Activated CD8-positive, alpha-beta T cell treated with anti-CD3 and anti-CD28 coated beads, Interleukin-2, amount 10 ng/mL, durations not matched to agents 7 days and 5 days (primary cell): ENCODE results near the gene OSBPL9. TPM values are rescaled to one million over a fixed set of nuclear protein-coding genes. Genes with fewer than 3 reads are reported as not detected.
A peak's percentile ranks its signal among the peaks of the same experiment; 100 is the strongest.

Experiments
- ATAC-seq: fragments of 150-1000 bp; cut with Tn5 transposase; one replicate; pipeline ENCODE4 v1.10.0; 2021; ENCODE audit warnings: moderate library complexity
- CTCF ChIA-PET: fragments of 350-600 bp; sonication (Branson Sonifier 250); formaldehyde crosslinking; loops from one replicate; lab custom pipeline; 2021; ENCODE audit warnings: antibody characterized with exemption; lab: Charles Lee
- POLR2A ChIA-PET: fragments of 350-600 bp; sonication (Branson Sonifier 250); formaldehyde crosslinking; loops from one replicate; lab custom pipeline; 2021; ENCODE audit warnings: antibody characterized with exemption; lab: Charles Lee
- DNase-seq: peaks from one replicate; pipeline ENCODE4 v3.0.0-alpha.2; 2020
- H3K27ac Mint-ChIP-seq: one replicate; pipeline ENCODE4 v1.8.0; 2021; ENCODE audit warnings: mild to moderate bottlenecking, mixed read lengths
- H3K27me3 Mint-ChIP-seq: one replicate; pipeline ENCODE4 v1.8.0; 2021; ENCODE audit warnings: low read depth, mixed read lengths
- H3K36me3 Mint-ChIP-seq: one replicate; pipeline ENCODE4 v1.8.0; 2021; ENCODE audit warnings: low read depth, mixed read lengths
- H3K4me1 Mint-ChIP-seq: one replicate; pipeline ENCODE4 v1.8.0; 2021; ENCODE audit warnings: low read depth, mixed read lengths
- H3K4me3 Mint-ChIP-seq: one replicate; pipeline ENCODE4 v1.8.0; 2021; ENCODE audit warnings: mild to moderate bottlenecking, mixed read lengths
- H3K9me3 Mint-ChIP-seq: one replicate; pipeline ENCODE4 v1.8.0; 2022; ENCODE audit warnings: mixed read lengths; ENCODE audit not compliant: insufficient read depth
- total RNA-seq, 2 experiments: library from RNA; stranded (reverse); gene quantifications; one replicate each; pipeline ENCODE4 v1.2.3, GENCODE V29; 2021

OSBPL9 gene
- total RNA-seq, 2 experiments from 2014 or later, result 43.3 to 45.8 TPM

GRCh38 chr1:51610637-51611036 is 6.3 kb upstream of the OSBPL9 start:
- ChIA-PET POLR2A (no interaction called here), CTCF (interaction anchor here (0.8 kb wide), 1 partner anchor 21 kb away, joined by 3 read pairs; no protein-coding TSS in a partner anchor)
- no peak overlapping the region for H3K4me3 Mint-ChIP-seq

GRCh38 chr1:51612447-51612961 is 4.4 kb upstream of the OSBPL9 start:
- ChIA-PET POLR2A (no interaction called here), CTCF (no interaction called here)
- Mint-ChIP-seq H3K4me3 (no peak overlapping the region), H3K36me3 (peaks cover 3% of the 10 kb centered on the region), H3K4me1 (peaks cover 14% of the 10 kb centered on the region), H3K27ac (no peak overlapping the region), H3K9me3 (no peaks in the 10 kb centered on the region), H3K27me3 (peaks cover 21% of the 10 kb centered on the region)
- no peak for DNase-seq
- ATAC-seq, result no peak

More at GRCh38 chr1:51610637-51611036, 6.3 kb upstream of the OSBPL9 start:
- Mint-ChIP-seq H3K4me1 (peaks cover 4% of the 10 kb centered on the region), H3K27ac (no peak overlapping the region), H3K27me3 (peaks cover 23% of the 10 kb centered on the region), H3K9me3 (no peaks in the 10 kb centered on the region), H3K36me3 (no peaks in the 10 kb centered on the region)
- ATAC-seq (no peak), DNase-seq (no peak)

GRCh38 chr1:51615780-51616291 is 1.1 kb upstream of the OSBPL9 start:
- Mint-ChIP-seq H3K4me1 (peaks cover 26% of the 10 kb centered on the region), H3K27me3 (peaks cover 16% of the 10 kb centered on the region), H3K4me3 (no peak overlapping the region), H3K9me3 (no peaks in the 10 kb centered on the region), H3K36me3 (peaks cover 3% of the 10 kb centered on the region), H3K27ac (no peak overlapping the region)
- ChIA-PET CTCF (no interaction called here), POLR2A (no interaction called here)
- ATAC-seq, result no peak
- no peak for DNase-seq

GRCh38 chr1:51616490-51616889 is 402 bp upstream of the OSBPL9 start:
- ATAC-seq (no peak), DNase-seq (no peak)
- Mint-ChIP-seq H3K4me3 (peak overlapping the region; percentile 12), H3K4me1 (peaks cover 26% of the 10 kb centered on the region), H3K9me3 (no peaks in the 10 kb centered on the region), H3K27me3 (peaks cover 9% of the 10 kb centered on the region), H3K27ac (no peak overlapping the region), H3K36me3 (peaks cover 3% of the 10 kb centered on the region)
- CTCF ChIA-PET, result no interaction called here
- POLR2A ChIA-PET, result no interaction called here

- ChIA-PET CTCF (no interaction called here), POLR2A (no interaction called here)
- peaks cover 3% of the 10 kb centered on the region for H3K36me3 Mint-ChIP-seq
- DNase-seq, result no peak
- ATAC-seq, result no peak
- H3K27ac Mint-ChIP-seq, result no peak overlapping the region
- no peaks in the 10 kb centered on the region for H3K9me3 Mint-ChIP-seq
- H3K4me3 Mint-ChIP-seq, result no peak overlapping the region
- H3K4me1 Mint-ChIP-seq, result peaks cover 26% of the 10 kb centered on the region
- no peaks in the 10 kb centered on the region for H3K27me3 Mint-ChIP-seq
Measured at GRCh38 chr1:51618715-51619114, 1.8 kb downstream of the OSBPL9 start.

GRCh38 chr1:51620470-51620869 is 3.6 kb downstream of the OSBPL9 start:
- H3K4me1 Mint-ChIP-seq, result peaks cover 28% of the 10 kb centered on the region
- H3K9me3 Mint-ChIP-seq, result no peaks in the 10 kb centered on the region
- no peaks in the 10 kb centered on the region for H3K27me3 Mint-ChIP-seq
- H3K36me3 Mint-ChIP-seq, result peaks cover 3% of the 10 kb centered on the region
- ATAC-seq (no peak), DNase-seq (no peak)
- H3K4me3 Mint-ChIP-seq, result no peak overlapping the region
- no peak overlapping the region for H3K27ac Mint-ChIP-seq
- ChIA-PET POLR2A (no interaction called here), CTCF (no interaction called here)

- CTCF ChIA-PET, result no interaction called here
- POLR2A ChIA-PET, result no interaction called here
- peaks cover 3% of the 10 kb centered on the region for H3K36me3 Mint-ChIP-seq
Measured at GRCh38 chr1:51621161-51621560, 4.3 kb downstream of the OSBPL9 start.

GRCh38 chr1:51621841-51622454 is 5.1 kb downstream of the OSBPL9 start:
- H3K4me3 Mint-ChIP-seq, result no peak overlapping the region

More at GRCh38 chr1:51621161-51621560, 4.3 kb downstream of the OSBPL9 start:
- Mint-ChIP-seq H3K4me3 (no peak overlapping the region), H3K9me3 (no peaks in the 10 kb centered on the region), H3K27ac (no peak overlapping the region), H3K27me3 (no peaks in the 10 kb centered on the region), H3K4me1 (peaks cover 26% of the 10 kb centered on the region)
- ATAC-seq (no peak), DNase-seq (no peak)

GRCh38 chr1:51622455-51622913 is 5.6 kb downstream of the OSBPL9 start:
- Mint-ChIP-seq H3K4me3 (no peak overlapping the region), H3K36me3 (no peaks in the 10 kb centered on the region), H3K4me1 (peaks cover 17% of the 10 kb centered on the region), H3K27ac (no peak overlapping the region), H3K9me3 (no peaks in the 10 kb centered on the region), H3K27me3 (no peaks in the 10 kb centered on the region)
- CTCF ChIA-PET, result no interaction called here
- POLR2A ChIA-PET, result no interaction called here
- no peak for DNase-seq
- no peak for ATAC-seq

More at GRCh38 chr1:51621841-51622454, 5.1 kb downstream of the OSBPL9 start:
- Mint-ChIP-seq H3K4me1 (peaks cover 21% of the 10 kb centered on the region), H3K9me3 (no peaks in the 10 kb centered on the region), H3K27ac (no peak overlapping the region), H3K36me3 (peaks cover 2% of the 10 kb centered on the region), H3K27me3 (no peaks in the 10 kb centered on the region)
- DNase-seq (no peak), ATAC-seq (no peak)
- ChIA-PET POLR2A (no interaction called here), CTCF (no interaction called here)

GRCh38 chr1:51623025-51623424 is 6.1 kb downstream of the OSBPL9 start:
- POLR2A ChIA-PET, result no interaction called here
- H3K27ac Mint-ChIP-seq, result no peak overlapping the region
- ATAC-seq (no peak), DNase-seq (no peak)
- no peaks in the 10 kb centered on the region for H3K36me3 Mint-ChIP-seq
- CTCF ChIA-PET, result interaction anchor here (1.3 kb wide), 1 partner anchor 146 kb away, joined by 3 read pairs; no protein-coding TSS in a partner anchor
- H3K4me3 Mint-ChIP-seq, result no peak overlapping the region
- H3K9me3 Mint-ChIP-seq, result no peaks in the 10 kb centered on the region
- peaks cover 12% of the 10 kb centered on the region for H3K4me1 Mint-ChIP-seq
- H3K27me3 Mint-ChIP-seq, result no peaks in the 10 kb centered on the region

- H3K9me3 Mint-ChIP-seq, result no peaks in the 10 kb centered on the region
- no peaks in the 10 kb centered on the region for H3K27me3 Mint-ChIP-seq
- CTCF ChIA-PET, result interaction anchor here (1.3 kb wide), 1 partner anchor 146 kb away, joined by 3 read pairs; no protein-coding TSS in a partner anchor
Measured at GRCh38 chr1:51623450-51623849, 6.6 kb downstream of the OSBPL9 start.

GRCh38 chr1:51624855-51625254 is 8.0 kb downstream of the OSBPL9 start:
- no peak overlapping the region for H3K27ac Mint-ChIP-seq
- peaks cover 8% of the 10 kb centered on the region for H3K4me1 Mint-ChIP-seq
- H3K4me3 Mint-ChIP-seq, result no peak overlapping the region
- H3K36me3 Mint-ChIP-seq, result no peaks in the 10 kb centered on the region
- ATAC-seq (no peak), DNase-seq (no peak)
- POLR2A ChIA-PET, result no interaction called here
- H3K9me3 Mint-ChIP-seq, result no peaks in the 10 kb centered on the region
- no peaks in the 10 kb centered on the region for H3K27me3 Mint-ChIP-seq
- CTCF ChIA-PET, result no interaction called here

More at GRCh38 chr1:51623450-51623849, 6.6 kb downstream of the OSBPL9 start:
- Mint-ChIP-seq H3K4me3 (no peak overlapping the region), H3K27ac (no peak overlapping the region), H3K36me3 (no peaks in the 10 kb centered on the region), H3K4me1 (peaks cover 8% of the 10 kb centered on the region)
- POLR2A ChIA-PET, result no interaction called here
- ATAC-seq (no peak), DNase-seq (no peak)
